ENCODE measurements around the gene STUM. TPM values are rescaled to one million over a fixed set of nuclear protein-coding genes. Genes with fewer than 3 reads are reported as not detected.

The STUM gene
- total RNA-seq, 1 donor from 2014 or later, result 0.49 TPM

DNA sequence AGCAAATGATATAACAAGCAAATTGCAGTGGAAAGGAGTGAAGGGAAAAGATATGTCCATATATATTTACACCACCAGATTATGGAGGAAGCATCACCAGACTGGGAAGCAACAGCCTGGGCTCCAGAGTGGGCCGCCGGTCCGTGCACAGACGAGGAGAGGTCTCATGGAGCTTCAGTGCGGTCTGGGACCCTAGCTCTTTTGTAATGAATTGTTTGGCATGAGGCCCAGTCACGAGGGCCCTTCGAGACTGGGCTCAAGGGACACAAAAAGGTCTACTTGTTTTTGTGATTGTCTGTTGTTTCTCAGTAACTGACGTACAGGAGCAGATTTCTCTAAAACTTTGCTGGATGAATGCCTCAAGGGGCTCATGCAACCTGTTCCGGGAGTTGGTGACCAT lies 12.9 kb upstream of the STUM start:
- DNase-seq (no peak), ATAC-seq (no peak)
- intact Hi-C loops (cut with DNase I), result no loop called here

DNA sequence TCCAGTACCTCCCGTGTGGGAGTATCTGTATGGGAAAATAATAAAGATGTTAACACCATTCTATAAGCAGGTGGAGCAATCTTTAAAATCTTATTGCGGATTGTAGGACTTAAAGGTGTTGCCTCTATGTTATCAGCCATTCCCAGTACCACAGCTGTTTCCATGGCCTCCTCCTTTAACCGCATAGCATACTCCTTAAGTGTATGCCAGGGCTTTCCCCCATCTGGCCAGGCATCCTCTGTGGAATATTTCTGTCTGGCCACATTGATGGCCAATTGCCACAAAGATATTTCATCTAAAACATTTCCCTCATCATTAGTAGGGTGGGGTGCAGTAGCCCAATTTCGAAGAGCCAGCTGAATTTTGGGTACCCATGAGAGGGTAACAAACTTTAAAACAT lies 7.3 kb upstream of the STUM start:
- Histone ChIP-seq H3K27me3 (no peaks in the 10 kb centered on the region), H3K9me3 (no peaks in the 10 kb centered on the region), H3K36me3 (no peaks in the 10 kb centered on the region), H3K4me3 (no peak overlapping the region), H3K27ac (no peak overlapping the region), H3K4me1 (peaks cover 17% of the 10 kb centered on the region)
- TF ChIP-seq, protein P1, sequence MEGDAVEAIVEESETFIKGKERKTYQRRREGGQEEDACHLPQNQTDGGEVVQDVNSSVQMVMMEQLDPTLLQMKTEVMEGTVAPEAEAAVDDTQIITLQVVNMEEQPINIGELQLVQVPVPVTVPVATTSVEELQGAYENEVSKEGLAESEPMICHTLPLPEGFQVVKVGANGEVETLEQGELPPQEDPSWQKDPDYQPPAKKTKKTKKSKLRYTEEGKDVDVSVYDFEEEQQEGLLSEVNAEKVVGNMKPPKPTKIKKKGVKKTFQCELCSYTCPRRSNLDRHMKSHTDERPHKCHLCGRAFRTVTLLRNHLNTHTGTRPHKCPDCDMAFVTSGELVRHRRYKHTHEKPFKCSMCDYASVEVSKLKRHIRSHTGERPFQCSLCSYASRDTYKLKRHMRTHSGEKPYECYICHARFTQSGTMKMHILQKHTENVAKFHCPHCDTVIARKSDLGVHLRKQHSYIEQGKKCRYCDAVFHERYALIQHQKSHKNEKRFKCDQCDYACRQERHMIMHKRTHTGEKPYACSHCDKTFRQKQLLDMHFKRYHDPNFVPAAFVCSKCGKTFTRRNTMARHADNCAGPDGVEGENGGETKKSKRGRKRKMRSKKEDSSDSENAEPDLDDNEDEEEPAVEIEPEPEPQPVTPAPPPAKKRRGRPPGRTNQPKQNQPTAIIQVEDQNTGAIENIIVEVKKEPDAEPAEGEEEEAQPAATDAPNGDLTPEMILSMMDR (IDR thresholded peaks at IDR 0.05), result no peak
- DNase-seq (no peak), ATAC-seq (no peak)
- intact Hi-C loops (cut with DNase I), result no loop called here

More for the DNA sequence above, 12.9 kb upstream of the STUM start:
- H3K4me3 ChIP-seq, result no peak overlapping the region
- TF ChIP-seq, protein P1 (IDR thresholded peaks at IDR 0.05), result no peak
- no peak overlapping the region for H3K27ac ChIP-seq
- H3K9me3 ChIP-seq, result no peaks in the 10 kb centered on the region
- H3K4me1 ChIP-seq, result no peaks in the 10 kb centered on the region
- H3K36me3 ChIP-seq, result no peaks in the 10 kb centered on the region
- no peaks in the 10 kb centered on the region for H3K27me3 ChIP-seq

DNA sequence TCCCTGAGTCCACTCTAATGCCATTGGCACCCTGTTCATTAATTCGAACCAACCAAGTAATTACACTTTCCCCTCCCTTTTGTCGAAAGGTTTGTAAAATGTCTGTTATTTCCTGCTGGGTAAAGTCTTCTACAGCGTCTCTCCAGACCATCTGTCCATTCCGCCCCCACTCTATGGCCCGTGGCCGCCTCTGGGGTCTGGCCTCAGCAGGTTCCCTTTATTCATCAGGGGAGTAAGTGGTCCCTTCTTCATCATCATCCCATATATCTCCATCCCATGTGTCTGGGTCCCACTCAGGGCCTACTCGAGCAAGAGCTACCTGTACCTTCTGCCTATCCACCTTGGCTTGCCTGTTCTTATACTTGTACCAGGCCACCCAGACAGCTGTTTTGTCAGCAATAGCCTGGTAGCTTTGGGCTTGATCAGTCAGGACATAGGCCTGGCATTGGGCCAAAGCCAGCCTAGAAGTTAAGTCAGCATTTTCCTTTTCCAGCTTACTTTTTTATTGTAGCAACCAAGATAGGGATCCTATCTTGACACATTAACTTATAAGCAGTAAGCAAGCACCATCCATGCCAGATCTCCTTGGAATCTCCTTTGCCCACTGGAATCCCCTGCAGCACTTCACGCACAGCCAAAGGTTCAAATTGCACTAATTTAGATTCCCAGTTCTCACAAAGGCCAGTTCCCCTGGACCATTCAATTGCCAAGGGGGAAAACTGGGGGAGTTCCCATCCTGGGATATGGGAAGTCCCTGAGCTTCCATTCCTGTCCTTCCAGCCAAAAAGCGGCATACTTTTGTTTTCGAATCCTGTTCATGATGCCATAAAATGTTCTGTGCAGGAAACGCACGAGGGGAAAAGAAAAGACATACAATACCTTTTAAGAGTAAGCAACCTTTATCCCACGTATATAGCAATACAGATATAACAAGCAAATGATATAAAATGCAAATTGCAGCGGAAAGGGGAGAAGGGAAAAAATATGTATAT lies 6.6 kb upstream of the STUM start:
- ATAC-seq (no peak), DNase-seq (no peak)
- Histone ChIP-seq H3K36me3 (no peaks in the 10 kb centered on the region), H3K9me3 (no peaks in the 10 kb centered on the region), H3K27me3 (no peaks in the 10 kb centered on the region), H3K4me3 (no peak overlapping the region), H3K27ac (no peak overlapping the region), H3K4me1 (peaks cover 17% of the 10 kb centered on the region)
- intact Hi-C loops (cut with DNase I), result no loop called here
- TF ChIP-seq, protein P1 (IDR thresholded peaks at IDR 0.05), result no peak

DNA sequence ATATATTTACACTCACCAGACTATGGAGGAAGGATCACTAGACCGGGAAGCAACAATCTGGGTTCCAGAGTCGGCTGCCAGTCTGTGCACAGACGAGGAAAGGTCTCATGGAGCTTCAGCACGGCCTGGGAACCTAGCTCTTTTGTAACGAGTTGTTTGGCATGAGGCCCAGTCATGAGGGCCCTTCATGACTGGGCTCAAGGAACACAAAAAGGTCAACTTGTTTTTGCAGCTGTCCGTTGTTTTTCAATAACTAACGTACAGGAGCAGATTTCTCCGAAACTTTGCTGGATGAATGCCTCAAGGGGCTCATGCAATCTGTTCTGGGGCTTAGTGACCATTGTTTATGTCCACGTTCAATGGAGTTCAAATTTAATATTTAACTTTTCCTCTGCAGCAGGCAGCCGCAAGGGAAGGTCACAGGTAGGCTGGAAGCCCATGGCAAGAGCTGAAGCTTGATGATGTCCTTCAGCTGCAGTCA lies 5.9 kb upstream of the STUM start:
- intact Hi-C loops (cut with DNase I), result no loop called here
- ATAC-seq, result peak; percentile 69
- no peak overlapping the region for H3K4me3 ChIP-seq
- H3K27me3 ChIP-seq, result no peaks in the 10 kb centered on the region
- TF ChIP-seq, protein P1 (IDR thresholded peaks at IDR 0.05), result no peak
- H3K27ac ChIP-seq, result no peak overlapping the region
- no peak for DNase-seq
- H3K36me3 ChIP-seq, result no peaks in the 10 kb centered on the region
- H3K4me1 ChIP-seq, result peaks cover 17% of the 10 kb centered on the region
- no peaks in the 10 kb centered on the region for H3K9me3 ChIP-seq

DNA sequence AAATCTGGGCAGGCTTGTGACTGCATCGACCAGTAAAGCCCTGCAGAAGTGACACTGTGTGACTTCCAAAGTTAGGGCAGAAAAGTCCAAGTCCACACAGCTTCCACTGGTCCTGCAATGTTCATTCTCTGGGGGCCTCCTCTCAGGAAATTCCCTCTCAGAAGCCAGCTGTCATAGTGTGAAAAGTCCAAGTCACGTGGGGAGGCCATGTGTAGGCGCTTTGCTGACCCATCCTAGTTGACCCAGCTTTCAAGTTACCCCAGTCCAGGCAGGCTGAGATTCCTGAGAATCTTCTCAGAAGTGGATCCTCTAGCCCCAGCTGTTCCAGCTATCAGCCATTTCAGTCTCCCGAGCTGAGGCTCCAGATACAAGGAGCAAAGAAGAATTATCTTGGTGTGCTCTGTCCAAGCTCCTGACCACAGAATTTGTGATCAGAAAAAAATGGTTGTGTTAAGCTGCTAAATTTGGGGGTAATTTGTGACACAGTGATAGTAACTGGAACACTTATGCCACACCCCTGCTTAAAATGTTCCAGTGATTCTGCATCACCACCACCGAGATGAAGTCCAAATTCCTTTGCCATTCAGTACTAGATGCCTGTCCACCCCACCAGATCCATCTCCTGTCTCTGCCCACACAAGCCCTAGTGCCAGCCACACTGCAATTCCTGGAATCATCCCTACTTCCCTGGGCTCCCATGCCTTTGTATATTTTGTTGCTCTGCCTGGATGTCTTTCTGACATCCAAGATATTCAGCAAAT lies 2.5 kb upstream of the STUM start:
- ATAC-seq (no peak), DNase-seq (no peak)
- intact Hi-C loops (cut with DNase I), result no loop called here
- no peak overlapping the region for H3K4me3 ChIP-seq
- peaks cover 38% of the 10 kb centered on the region for H3K4me1 ChIP-seq
- no peaks in the 10 kb centered on the region for H3K9me3 ChIP-seq
- H3K27me3 ChIP-seq, result peaks cover 20% of the 10 kb centered on the region
- no peaks in the 10 kb centered on the region for H3K36me3 ChIP-seq
- TF ChIP-seq, protein P1 (IDR thresholded peaks at IDR 0.05), result no peak
- no peak overlapping the region for H3K27ac ChIP-seq
